PC-3 (cell line): ENCODE data around the gene DEPP1. TPM values are rescaled to one million over a fixed set of nuclear protein-coding genes. Genes with fewer than 3 reads are reported as not detected.

Experiments used
- ATAC-seq: fragments of 200-7000 bp; cut with Tn5 transposase; 2 replicates; pipeline ENCODE4 v1.9.1; 2020; ENCODE audit warnings: mild to moderate bottlenecking, moderate library complexity
- BruUV-seq: library from RNA; stranded (reverse); fragments of 400-500 nt; replicated peaks from 2 replicates; lab custom pipeline; 2021; lab: Mats Ljungman, UMichigan
- CTCF ChIA-PET: fragments of 300-600 bp; sonication (Branson Sonifier 250); formaldehyde crosslinking; loops from one replicate; lab custom pipeline; 2022; ENCODE audit warnings: antibody characterized with exemption; lab: Charles Lee
- POLR2A ChIA-PET: fragments of 300-600 bp; sonication (Branson Sonifier 250); formaldehyde crosslinking; loops from one replicate; lab custom pipeline; 2022; ENCODE audit warnings: antibody characterized with exemption; ENCODE audit not compliant: unreplicated experiment; lab: Charles Lee
- DNase-seq: peaks from one replicate; pipeline ENCODE4 v3.0.0-alpha.2; 2015
- H2AFZ ChIP-seq: fragments of 300-600 bp; sonication (generic); 2 replicates; pipeline ENCODE4 v1.6.0; 2016; ENCODE audit warnings: antibody characterized with exemption, low read length
- H3F3A ChIP-seq: fragments of 300-600 bp; sonication (generic); one replicate; pipeline ENCODE4 v1.6.0; 2017; ENCODE audit warnings: antibody characterized with exemption, low read length, control low read depth, mild to moderate bottlenecking; ENCODE audit not compliant: unreplicated experiment
- H3K27ac ChIP-seq: fragments of 300-600 bp; sonication (generic); 2 replicates; pipeline ENCODE4 v1.5.1; 2016; ENCODE audit warnings: mild to moderate bottlenecking, low read length
- H3K27me3 ChIP-seq: fragments of 300-600 bp; sonication (generic); 2 replicates; pipeline ENCODE4 v1.6.1; 2016; ENCODE audit warnings: low read length, mixed read lengths
- H3K36me3 ChIP-seq: fragments of 300-600 bp; sonication (generic); 2 replicates; pipeline ENCODE4 v1.6.1; 2016; ENCODE audit warnings: low read depth, mixed run types, low read length, mixed read lengths
- H3K4me1 ChIP-seq: fragments of 300-600 bp; sonication (generic); 2 replicates; pipeline ENCODE4 v1.5.1; 2016; ENCODE audit warnings: low read length; ENCODE audit not compliant: insufficient read depth
- H3K4me2 ChIP-seq: fragments of 300-600 bp; sonication (generic); 2 replicates; pipeline ENCODE4 v1.6.0; 2016; ENCODE audit warnings: low read length
- H3K4me3 ChIP-seq: fragments of 300-600 bp; sonication (generic); 2 replicates; pipeline ENCODE4 v1.5.1; 2016; ENCODE audit warnings: mild to moderate bottlenecking, low read length, mixed read lengths
- H3K79me2 ChIP-seq: fragments of 300-600 bp; sonication (generic); 2 replicates; pipeline ENCODE4 v1.6.1; 2017; ENCODE audit warnings: low read length, mixed read lengths
- H3K9ac ChIP-seq: fragments of 300-600 bp; sonication (generic); 2 replicates; pipeline ENCODE4 v1.6.0; 2016; ENCODE audit warnings: mild to moderate bottlenecking, low read length
- H3K9me2 ChIP-seq: fragments of 300-600 bp; sonication (generic); replicated peaks from 2 replicates; pipeline ENCODE4 v1.6.1; 2016; ENCODE audit warnings: mixed run types, low read length, mixed read lengths
- H3K9me3 ChIP-seq: fragments of 300-600 bp; sonication (generic); 2 replicates; pipeline ENCODE4 v1.6.1; 2016; ENCODE audit warnings: low read length, mixed read lengths
- H4K20me1 ChIP-seq: fragments of 300-600 bp; sonication (generic); 2 replicates; pipeline ENCODE4 v1.6.1; 2016; ENCODE audit warnings: low read length, mixed read lengths
- EZH2 ChIP-seq: fragments of 300-600 bp; sonication (generic); IDR thresholded peaks from one replicate; pipeline ENCODE4 v1.6.1; 2017; ENCODE audit warnings: antibody characterized with exemption, mild to moderate bottlenecking, low read length; ENCODE audit not compliant: unreplicated experiment
- EZH2phosphoT487 ChIP-seq: fragments of 300-600 bp; sonication (generic); IDR thresholded peaks from 2 replicates; pipeline ENCODE4 v1.6.1; 2018; ENCODE audit warnings: mild to moderate bottlenecking, antibody characterized with exemption, low read length, borderline replicate concordance
- intact Hi-C: fragments of 100-400 bp; cut with micrococcal nuclease; formaldehyde crosslinking; loops from 2 replicates; pipeline ENCODE4 v1.9.0; 2023
- total RNA-seq: library from RNA; depleted of rRNA; stranded (reverse); fragments of >200 nt; gene quantifications from 2 replicates; pipeline ENCODE4 v1.2.3, GENCODE V29; 2014
- TF ChIP-seq, protein P1 (sequence below): fragments of 300-600 bp; sonication (generic); conservative IDR thresholded peaks from 2 replicates; pipeline ENCODE4 v1.5.1; 2017; ENCODE audit warnings: antibody characterized with exemption, low read depth, mild to moderate bottlenecking, low read length

The DEPP1 gene
- total RNA-seq, 1 experiment from 2014 or later = 9.0 TPM

DNA sequence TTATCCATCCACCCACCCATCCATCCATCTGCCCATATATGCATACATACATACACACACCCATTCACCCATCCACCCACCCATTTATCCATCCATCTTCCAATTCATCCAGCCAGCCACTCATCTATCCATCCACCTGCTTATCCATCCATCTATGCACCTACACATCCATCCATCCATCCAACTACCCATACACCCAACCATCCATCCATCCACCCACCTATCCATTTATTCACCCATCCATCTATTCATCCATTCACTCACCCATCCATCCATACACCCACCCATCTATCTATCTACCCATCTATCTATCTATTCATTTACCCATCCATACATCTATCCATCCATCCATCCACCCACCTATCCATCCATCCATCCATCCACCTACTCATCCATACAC lies 50.1 kb downstream of the DEPP1 start:
- BruUV-seq = no TSS peak
- Histone ChIP-seq H3K79me2 (no peaks in the 10 kb centered on the region), H3K9me3 (no peaks in the 10 kb centered on the region), H3K27ac (no peak overlapping the region), H3K36me3 (no peaks in the 10 kb centered on the region), H3K4me1 (no peaks in the 10 kb centered on the region), H2AFZ (no peak overlapping the region), H3F3A (no peaks in the 10 kb centered on the region), H4K20me1 (no peaks in the 10 kb centered on the region), H3K27me3 (peaks cover 19% of the 10 kb centered on the region; the same call in 1 of the 2 replicates), H3K4me2 (no peak overlapping the region), H3K4me3 (no peak overlapping the region), H3K9ac (no peak overlapping the region), H3K9me2 (no peaks in the 10 kb centered on the region)
- intact Hi-C loops = no loop called here
- CTCF ChIA-PET = no interaction called here
- DNase-seq = no peak
- TF ChIP-seq, protein P1, sequence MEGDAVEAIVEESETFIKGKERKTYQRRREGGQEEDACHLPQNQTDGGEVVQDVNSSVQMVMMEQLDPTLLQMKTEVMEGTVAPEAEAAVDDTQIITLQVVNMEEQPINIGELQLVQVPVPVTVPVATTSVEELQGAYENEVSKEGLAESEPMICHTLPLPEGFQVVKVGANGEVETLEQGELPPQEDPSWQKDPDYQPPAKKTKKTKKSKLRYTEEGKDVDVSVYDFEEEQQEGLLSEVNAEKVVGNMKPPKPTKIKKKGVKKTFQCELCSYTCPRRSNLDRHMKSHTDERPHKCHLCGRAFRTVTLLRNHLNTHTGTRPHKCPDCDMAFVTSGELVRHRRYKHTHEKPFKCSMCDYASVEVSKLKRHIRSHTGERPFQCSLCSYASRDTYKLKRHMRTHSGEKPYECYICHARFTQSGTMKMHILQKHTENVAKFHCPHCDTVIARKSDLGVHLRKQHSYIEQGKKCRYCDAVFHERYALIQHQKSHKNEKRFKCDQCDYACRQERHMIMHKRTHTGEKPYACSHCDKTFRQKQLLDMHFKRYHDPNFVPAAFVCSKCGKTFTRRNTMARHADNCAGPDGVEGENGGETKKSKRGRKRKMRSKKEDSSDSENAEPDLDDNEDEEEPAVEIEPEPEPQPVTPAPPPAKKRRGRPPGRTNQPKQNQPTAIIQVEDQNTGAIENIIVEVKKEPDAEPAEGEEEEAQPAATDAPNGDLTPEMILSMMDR = no peak
- TF ChIP-seq EZH2 (no peak), EZH2phosphoT487 (no peak)
- POLR2A ChIA-PET = no interaction called here
- ATAC-seq = no peak

DNA sequence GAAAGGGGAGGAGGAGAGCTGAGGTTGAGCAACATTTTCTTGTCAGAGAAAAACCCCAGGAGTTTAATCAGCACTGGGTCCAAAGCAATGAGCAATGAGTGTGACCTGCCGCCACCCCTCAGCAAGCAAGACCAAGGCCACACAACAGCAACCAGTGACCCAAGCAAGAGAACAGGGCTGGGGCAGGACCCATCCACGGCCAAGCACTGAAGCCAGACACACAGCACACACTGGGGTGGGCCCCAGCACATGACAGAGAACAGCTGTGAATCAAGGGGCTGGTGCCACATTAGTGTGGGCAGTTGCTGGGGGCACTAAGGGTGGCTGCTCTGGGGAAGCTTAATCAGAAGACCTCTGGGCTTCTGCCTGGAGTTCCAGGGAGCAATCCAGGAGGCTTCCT lies 51.3 kb downstream of the DEPP1 start:
- no peak overlapping the region for H3K27ac ChIP-seq
- ChIA-PET CTCF (no interaction called here), POLR2A (no interaction called here)
- BruUV-seq = no TSS peak
- H3K9me3 ChIP-seq = no peaks in the 10 kb centered on the region
- TF ChIP-seq EZH2phosphoT487 (no peak), EZH2 (no peak)
- TF ChIP-seq, protein P1 = no peak
- no peaks in the 10 kb centered on the region for H4K20me1 ChIP-seq
- no peak overlapping the region for H2AFZ ChIP-seq
- peaks cover 23% of the 10 kb centered on the region; the same call in 1 of the 2 replicates for H3K27me3 ChIP-seq
- DNase-seq (no peak), ATAC-seq (no peak)
- H3K4me1 ChIP-seq = no peaks in the 10 kb centered on the region
- intact Hi-C loops = no loop called here
- no peak overlapping the region for H3K9ac ChIP-seq
- H3K9me2 ChIP-seq = no peaks in the 10 kb centered on the region
- no peaks in the 10 kb centered on the region for H3K79me2 ChIP-seq
- H3K36me3 ChIP-seq = no peaks in the 10 kb centered on the region
- H3K4me3 ChIP-seq = no peak overlapping the region
- no peaks in the 10 kb centered on the region for H3F3A ChIP-seq
- H3K4me2 ChIP-seq = no peak overlapping the region

DNA sequence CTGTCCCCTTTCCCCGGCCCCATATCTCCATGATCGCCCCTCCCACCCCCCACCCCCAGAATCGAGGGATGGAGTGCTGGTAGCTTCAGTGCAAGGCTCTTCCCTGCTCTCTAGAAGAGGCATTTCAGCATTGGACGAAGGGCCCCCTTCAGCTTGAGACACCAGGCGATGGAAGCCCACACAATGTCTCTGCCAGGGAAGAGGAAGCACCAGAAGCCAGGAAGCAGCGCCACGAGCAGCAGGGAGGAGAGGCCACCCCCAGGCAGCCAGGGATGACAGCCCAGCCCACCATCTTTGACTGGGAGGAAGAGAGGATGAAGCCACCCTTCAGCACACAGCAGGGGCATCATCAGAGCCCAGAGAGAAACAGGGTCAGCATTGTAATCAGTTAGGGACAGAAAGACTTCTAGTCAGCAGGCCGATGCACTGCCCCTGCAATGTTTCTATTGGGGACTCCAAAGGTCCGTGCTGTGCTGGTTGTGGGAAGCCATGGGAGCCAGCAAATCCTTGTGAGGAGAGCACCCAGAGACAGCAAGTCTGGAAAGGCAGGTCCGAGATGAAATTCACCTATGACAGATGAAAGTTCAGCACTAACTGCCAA lies 51.8 kb downstream of the DEPP1 start:
- no peak overlapping the region for H3K4me3 ChIP-seq
- ATAC-seq (no peak), DNase-seq (no peak)
- no peak overlapping the region for H3K27ac ChIP-seq
- peaks cover 23% of the 10 kb centered on the region; the same call in 1 of the 2 replicates for H3K27me3 ChIP-seq
- no peaks in the 10 kb centered on the region for H3K9me3 ChIP-seq
- H4K20me1 ChIP-seq = no peaks in the 10 kb centered on the region
- no peaks in the 10 kb centered on the region for H3K4me1 ChIP-seq
- H3K36me3 ChIP-seq = no peaks in the 10 kb centered on the region
- no peaks in the 10 kb centered on the region for H3F3A ChIP-seq
- H3K9ac ChIP-seq = no peak overlapping the region
- CTCF ChIA-PET = no interaction called here
- no TSS peak for BruUV-seq
- intact Hi-C loops = no loop called here
- H3K9me2 ChIP-seq = no peaks in the 10 kb centered on the region
- POLR2A ChIA-PET = no interaction called here
- TF ChIP-seq EZH2 = no peak
- no peak for TF ChIP-seq EZH2phosphoT487
- TF ChIP-seq, protein P1 = no peak
- no peak overlapping the region for H2AFZ ChIP-seq
- H3K79me2 ChIP-seq = no peaks in the 10 kb centered on the region
- H3K4me2 ChIP-seq = no peak overlapping the region
